HG03575 (cell line): ENCODE measurements around the gene ZNF264.
"Not testable (repeated sequence)": the region's sequence is repeated elsewhere in the genome, so short reads cannot be mapped to it uniquely, and the experiment has no call there.

Source experiments
- ATAC-seq: cut with Tn5 transposase; IDR thresholded peaks from one replicate; pipeline ENCODE4 v1.9.1; 2021; ENCODE audit not compliant: unreplicated experiment, insufficient number of reproducible peaks, low FRiP score; ENCODE audit errors: extremely low read depth

Gene ZNF264

GRCh38 chr19:57191141-57192076 lies at the start of gene ZNF264:
TSS of gene ZNF264 (plus strand) at chr19:57191500. CDS start at chr19:57191914, 414 bp downstream.
- ATAC-seq = no peak

DNA sequence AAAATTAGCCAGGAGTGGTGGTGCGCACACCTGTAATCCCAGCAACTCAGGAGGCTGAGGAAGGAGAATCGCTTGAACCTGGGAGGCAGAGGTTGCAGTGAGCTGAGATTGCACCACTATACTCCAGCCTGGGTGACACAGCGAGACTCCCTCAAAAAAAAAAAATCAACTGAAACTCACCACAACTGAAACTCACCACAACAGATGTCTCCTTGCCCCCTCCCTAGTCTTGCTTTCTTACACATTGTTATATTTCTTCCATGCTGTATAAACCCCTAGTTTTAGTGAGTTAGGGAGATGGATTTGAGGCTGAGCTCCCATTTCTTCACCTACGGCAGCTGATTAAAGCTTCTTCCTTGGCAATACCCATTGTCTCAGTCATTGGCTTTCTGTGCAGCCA lies 49.6 kb upstream of the ZNF264 start:
- no peak for ATAC-seq

GRCh38 chr19:57152921-57153320 lies 38.4 kb upstream of the ZNF264 start:
- no peak for ATAC-seq

DNA sequence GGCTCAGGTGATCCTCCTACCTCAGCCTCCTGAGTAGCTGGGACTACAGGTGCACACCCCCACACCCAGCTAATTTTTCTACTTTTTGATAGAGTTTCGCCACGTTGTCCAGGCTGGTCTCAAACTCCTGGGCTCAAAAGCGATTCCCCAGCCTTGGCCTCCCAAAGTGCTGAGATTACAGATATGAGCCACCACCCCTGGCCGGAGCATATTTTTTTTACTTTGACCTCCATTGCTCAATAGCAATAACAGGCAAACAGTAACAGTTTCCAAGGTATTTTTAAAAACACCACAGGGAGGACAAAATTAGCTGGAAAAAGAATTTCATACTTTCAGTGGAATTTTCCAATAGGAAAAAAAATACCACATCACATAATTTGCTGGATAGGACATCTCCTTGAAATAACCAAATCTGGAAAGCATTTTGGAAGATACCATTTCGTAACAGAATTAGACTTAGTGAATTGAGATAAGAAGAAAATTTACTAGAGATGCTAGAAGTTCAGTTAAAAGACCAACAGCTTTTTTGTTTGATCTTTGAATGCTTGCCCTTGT lies 29.2 kb upstream of the ZNF264 start:
- ATAC-seq = no peak

- ATAC-seq = no peak
Observed at GRCh38 chr19:57165846-57166245, 25.5 kb upstream of the ZNF264 start.

DNA sequence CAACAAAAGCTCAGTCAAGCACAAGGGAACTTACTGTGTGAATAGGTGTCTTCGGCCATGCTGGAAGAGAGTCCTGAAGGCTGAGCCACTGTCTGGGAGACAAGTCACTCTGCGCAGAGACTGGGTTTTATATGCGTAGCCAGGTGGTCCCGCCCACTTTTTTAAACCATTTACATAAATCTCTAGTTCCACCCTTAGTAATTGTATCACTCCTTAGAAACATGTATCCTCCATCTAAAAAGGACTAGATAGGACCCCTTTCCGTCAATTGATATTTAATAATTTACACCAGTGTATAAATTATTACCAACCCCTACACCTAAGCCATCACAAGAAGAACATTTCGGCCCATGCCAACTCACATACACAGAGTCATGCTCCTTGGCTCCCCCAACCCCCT lies 23.9 kb upstream of the ZNF264 start, which contains the start of gene DUXA:
Gene DUXA, minus strand, starts transcription at position 101 of the 400 bp plus-strand sequence. Its CDS starts 42 bp downstream, at position 59.
- ATAC-seq = no peak

- ATAC-seq = no peak
Observed at GRCh38 chr19:57171551-57172081, 19.7 kb upstream of the ZNF264 start.

GRCh38 chr19:57190301-57190700 lies 999 bp upstream of the ZNF264 start:
- ATAC-seq = no peak

DNA sequence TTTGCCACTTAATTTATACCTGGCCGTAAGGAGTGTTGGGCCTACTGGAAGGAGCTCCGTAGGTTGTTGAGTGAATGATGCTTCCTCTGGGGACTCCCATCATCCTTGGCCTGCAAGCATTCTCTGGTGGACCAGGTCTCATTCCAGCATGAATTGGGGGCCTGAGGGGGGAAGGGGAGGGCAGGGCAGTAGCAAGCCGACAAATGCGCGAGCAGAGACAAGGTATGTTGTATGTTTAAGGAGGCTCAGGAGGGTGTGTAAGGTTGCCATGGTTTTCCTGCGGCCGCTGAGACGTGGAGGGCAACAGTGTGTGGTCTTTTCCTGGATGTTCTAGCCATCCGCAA lies 749 bp downstream of the ZNF264 start:
- ATAC-seq = no peak

DNA sequence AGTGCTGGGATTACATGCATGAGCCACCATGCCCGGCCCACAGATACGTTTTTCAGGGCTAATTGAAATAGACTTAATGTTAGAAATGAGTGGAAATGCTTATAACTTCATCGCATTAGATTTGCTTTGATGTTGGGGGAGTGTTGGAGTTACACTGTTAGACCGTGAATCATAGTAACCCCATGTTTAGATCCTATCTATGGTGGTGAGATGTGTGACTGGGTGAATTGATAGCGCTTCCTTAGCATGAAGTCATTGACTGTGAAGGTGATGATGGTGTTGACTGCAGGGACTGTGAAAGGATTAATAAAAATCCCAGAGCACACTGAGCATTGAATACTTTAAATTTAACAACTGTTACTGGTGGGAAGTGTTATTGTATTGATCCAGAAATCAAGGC lies 1.7 kb downstream of the ZNF264 start:
- ATAC-seq = no peak

GRCh38 chr19:57197874-57198273 lies 6.6 kb downstream of the ZNF264 start:
- ATAC-seq = not testable (repeated sequence)

- no peak for ATAC-seq
Observed at GRCh38 chr19:57202160-57202559, 10.9 kb downstream of the ZNF264 start.

- no peak for ATAC-seq
Observed at GRCh38 chr19:57210381-57210780, 19.1 kb downstream of the ZNF264 start.

DNA sequence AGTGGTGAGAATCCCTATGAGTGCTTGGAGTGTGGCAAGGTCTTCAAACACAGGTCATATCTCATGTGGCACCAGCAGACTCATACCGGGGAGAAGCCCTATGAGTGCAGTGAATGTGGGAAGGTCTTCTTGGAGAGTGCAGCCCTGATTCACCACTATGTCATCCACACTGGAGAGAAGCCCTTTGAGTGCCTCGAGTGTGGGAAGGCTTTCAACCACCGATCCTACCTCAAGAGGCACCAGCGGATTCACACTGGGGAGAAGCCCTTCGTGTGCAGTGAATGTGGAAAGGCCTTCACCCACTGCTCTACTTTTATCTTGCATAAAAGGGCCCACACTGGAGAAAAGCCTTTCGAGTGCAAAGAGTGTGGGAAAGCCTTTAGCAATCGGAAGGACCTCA lies 20.8 kb downstream of the ZNF264 start:
- ATAC-seq = no peak

DNA sequence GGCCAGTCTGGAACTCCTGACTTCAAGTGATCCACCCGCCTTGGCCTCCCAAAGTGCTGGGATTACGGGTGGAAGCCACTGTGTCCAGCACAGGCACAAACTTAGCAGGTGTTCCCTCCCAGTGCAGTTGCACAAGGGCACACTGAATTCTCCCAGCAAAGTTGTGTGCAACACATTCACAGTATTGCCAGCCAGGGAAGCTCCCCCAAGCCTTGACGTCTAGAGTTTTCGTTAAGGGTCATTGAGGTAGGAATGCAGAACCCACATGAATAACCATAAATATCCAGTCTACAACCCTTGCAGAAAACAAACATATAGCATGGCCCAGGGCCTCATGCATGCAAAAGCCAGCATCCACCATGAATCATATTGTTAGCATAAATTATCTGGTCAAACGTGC lies 36.2 kb downstream of the ZNF264 start:
- ATAC-seq = no peak

- ATAC-seq = no peak
Observed at GRCh38 chr19:57231686-57232085, 40.4 kb downstream of the ZNF264 start.

GRCh38 chr19:57233207-57233606 lies 41.9 kb downstream of the ZNF264 start:
- ATAC-seq = no peak

DNA sequence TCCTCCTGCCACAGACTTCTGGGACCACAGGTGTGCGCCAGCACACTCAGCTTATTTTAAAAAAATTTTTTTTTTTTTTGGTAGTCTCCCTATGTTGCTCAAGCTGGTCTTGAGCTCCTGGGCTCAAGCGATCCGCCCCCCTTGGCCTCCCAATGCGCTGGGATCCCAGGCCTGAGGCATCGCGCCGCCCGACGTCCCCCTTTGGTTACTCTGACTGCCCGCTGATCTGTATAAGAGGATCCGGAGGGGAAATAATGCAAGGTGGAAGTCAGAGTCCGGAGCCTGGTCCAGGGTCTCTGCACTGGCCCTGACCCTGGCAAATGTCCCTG lies 48.6 kb downstream of the ZNF264 start:
- ATAC-seq = no peak

DNA sequence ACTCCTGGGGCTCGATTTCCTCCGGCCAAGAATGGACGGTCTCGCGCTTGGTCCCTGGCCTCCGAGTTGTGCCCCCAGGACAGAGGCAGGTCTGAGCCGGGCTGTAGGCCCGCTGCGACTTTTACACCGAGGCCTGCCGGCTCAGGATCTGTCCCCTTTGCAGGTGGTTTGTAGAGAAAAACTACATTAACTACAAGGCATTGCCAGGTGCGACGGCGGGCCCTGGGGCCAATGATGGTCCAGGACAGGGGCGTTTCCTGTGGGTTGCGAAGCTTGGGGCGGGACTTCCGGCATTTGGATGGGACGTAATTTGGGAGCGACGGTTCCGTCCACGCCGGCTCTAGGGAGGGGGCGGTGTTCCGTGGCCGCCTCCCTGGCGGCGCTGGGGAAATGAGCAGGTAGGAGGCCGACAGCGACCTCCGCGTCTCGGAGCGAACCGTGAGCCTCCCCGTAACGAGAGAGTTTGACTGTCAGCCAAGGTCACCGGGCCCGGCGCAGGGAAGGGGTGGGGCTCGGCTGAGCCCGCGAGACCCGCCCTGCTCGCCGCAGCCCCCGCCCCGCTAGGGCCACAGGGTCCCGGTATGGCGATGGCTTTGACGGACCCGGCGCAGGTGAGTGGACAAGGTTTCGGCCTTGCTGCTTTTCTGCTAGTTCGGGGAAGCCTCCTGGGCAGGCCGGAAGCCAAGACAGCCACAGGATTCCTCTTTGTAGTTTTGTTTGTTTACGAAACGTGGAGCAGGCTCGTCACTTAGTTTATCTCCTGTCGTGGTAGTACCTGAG lies 49.2 kb downstream of the ZNF264 start, which contains the start of gene ZNF805:
Gene ZNF805, plus strand, starts transcription at position 322 of the 780 bp plus-strand sequence. Its CDS starts 260 bp downstream, at position 582.
- ATAC-seq = peak; percentile 57
